BLaER1 treated with 17β-estradiol and CSF1 and Interleukin-3, amounts not matched to agents 10 nM and 100 nM (cell line): ENCODE measurements around the gene DR1.
A peak's percentile ranks its signal among the peaks of the same experiment; 100 is the strongest.

ENCODE experiments used
- H3K27ac ChIP-seq, 11 experiments: shearing (Covaris generic); formaldehyde crosslinking; 2 replicates each; pipeline ENCODE4 v1.8.1; 2022
- H3K27me3 ChIP-seq, 11 experiments: shearing (Covaris generic); formaldehyde crosslinking; 2 replicates each; pipeline ENCODE4 v1.8.1; 2022
- H3K36me3 ChIP-seq, 11 experiments: shearing (Covaris generic); formaldehyde crosslinking; 2 replicates each; pipeline ENCODE4 v1.8.1; 2022
- H3K4me1 ChIP-seq, 10 experiments: shearing (Covaris generic); formaldehyde crosslinking; 2 replicates each; pipeline ENCODE4 v1.8.1; 2022
- H3K4me2 ChIP-seq, 11 experiments: shearing (Covaris generic); formaldehyde crosslinking; 2 replicates each; pipeline ENCODE4 v1.8.1; 2022
- H3K4me3 ChIP-seq, 10 experiments: shearing (Covaris generic); formaldehyde crosslinking; 2 replicates each; pipeline ENCODE4 v1.8.1; 2022
- H3K9ac ChIP-seq, 11 experiments: shearing (Covaris generic); formaldehyde crosslinking; 2 replicates each; pipeline ENCODE4 v1.8.1; 2022
- H3K9me3 ChIP-seq, 11 experiments: shearing (Covaris generic); formaldehyde crosslinking; replicated peaks in 1 of 11; 2 replicates each; pipeline ENCODE4 v1.8.1; 2022
- H4K20me1 ChIP-seq, 11 experiments: shearing (Covaris generic); formaldehyde crosslinking; 2 replicates each; pipeline ENCODE4 v1.8.1; 2022
- Cebpa-rat ChIP-seq, 11 experiments: shearing (Covaris generic); IDR thresholded peaks; 2 replicates each; pipeline ENCODE4 v1.8.1; 2022

The DR1 gene

DNA sequence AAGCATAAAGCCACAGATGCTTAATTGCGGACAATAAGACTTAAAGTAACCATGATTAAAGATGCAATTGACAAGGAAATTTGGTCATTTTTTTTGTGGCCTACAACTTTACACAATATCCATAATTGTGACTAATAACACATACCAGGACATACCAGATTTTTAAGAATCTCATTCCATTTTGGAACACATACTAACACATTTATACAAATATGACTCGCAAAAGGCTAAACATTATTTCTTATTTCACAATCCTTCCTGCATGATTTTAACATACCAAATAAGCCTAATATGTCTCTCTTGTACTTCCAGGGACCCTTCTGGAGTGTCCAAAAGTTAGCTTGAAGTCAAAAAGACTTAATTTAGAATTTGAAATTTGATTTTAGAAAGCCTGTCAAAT is 48.8 kb downstream of the DR1 start:
- H3K4me3 ChIP-seq: no peak overlapping the region
- H3K4me2 ChIP-seq: no peak overlapping the region
- H3K27me3 ChIP-seq: no peaks in the 10 kb centered on the region
- no peak overlapping the region for H3K27ac ChIP-seq
- H3K9ac ChIP-seq: no peak overlapping the region
- no peak for TF ChIP-seq Cebpa-rat (IDR thresholded peaks at IDR 0.05)
- peaks cover 0 to 2% (median 0%) of the 10 kb centered on the region in 10 experiments; a peak in 1 of 20 replicates for H3K4me1 ChIP-seq
- H3K9me3 ChIP-seq: peaks cover 0 to 8% (median 0%) of the 10 kb centered on the region in 11 experiments; a peak in 5 of 22 replicates
- no peaks in the 10 kb centered on the region for H4K20me1 ChIP-seq
- H3K36me3 ChIP-seq: no peaks in the 10 kb centered on the region

DNA sequence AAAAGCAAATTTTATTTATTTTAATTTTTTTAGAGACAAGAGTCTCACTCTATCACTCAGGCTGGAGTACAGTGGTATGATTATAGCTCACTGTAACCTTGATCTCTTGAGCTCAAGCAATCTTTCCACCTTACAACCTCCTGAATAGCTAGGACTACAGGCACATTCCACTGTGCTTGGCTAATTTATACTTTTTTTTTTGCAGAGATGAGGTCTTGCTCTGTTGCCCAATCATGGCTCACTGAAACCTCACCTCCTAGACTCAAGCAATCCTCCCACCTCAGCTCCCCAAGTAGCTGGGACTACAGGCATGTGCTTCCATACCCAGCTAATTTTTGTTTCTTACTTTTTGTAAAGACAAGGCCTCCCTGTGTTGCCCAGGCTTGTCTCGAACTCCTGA is 49.5 kb downstream of the DR1 start:
- Histone ChIP-seq H3K9ac (no peak overlapping the region), H3K4me1 (peaks cover 0 to 8% (median 0%) of the 10 kb centered on the region in 10 experiments; a peak in 1 of 20 replicates), H4K20me1 (no peaks in the 10 kb centered on the region), H3K36me3 (no peaks in the 10 kb centered on the region), H3K27me3 (no peaks in the 10 kb centered on the region), H3K4me2 (no peak overlapping the region), H3K4me3 (no peak overlapping the region), H3K27ac (no peak overlapping the region), H3K9me3 (peaks cover 0 to 8% (median 0%) of the 10 kb centered on the region in 11 experiments; a peak in 5 of 22 replicates)
- TF ChIP-seq Cebpa-rat (IDR thresholded peaks at IDR 0.05): no peak

DNA sequence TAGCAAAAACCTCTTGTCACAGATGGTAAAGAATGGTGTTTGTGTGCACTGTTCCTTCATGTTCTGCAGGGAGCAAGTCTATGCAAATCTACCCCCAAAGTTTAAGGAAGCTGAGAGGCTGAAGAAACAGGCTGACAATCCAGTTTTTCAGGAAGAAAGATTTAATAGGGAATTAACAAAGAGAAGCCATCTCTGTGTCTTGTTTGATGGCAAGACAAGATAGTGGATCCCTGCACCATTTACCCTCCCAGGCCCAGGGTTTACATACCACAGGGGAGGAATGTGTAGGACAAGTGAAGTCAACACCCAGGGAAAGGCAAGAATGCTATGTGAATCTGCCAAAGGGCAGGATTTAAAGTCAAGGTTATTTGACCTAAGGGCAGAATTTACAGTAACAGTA is 54.1 kb downstream of the DR1 start:
- no peak overlapping the region for H3K4me3 ChIP-seq
- H3K9ac ChIP-seq: no peak overlapping the region
- H3K4me1 ChIP-seq: peaks cover 0 to 8% (median 0%) of the 10 kb centered on the region in 10 experiments; a peak in 1 of 20 replicates
- H4K20me1 ChIP-seq: no peaks in the 10 kb centered on the region
- no peaks in the 10 kb centered on the region for H3K36me3 ChIP-seq
- H3K27me3 ChIP-seq: no peaks in the 10 kb centered on the region
- peak overlapping the region in 1 of 11 experiments; percentile 4; a peak in 1 of 22 replicates for H3K4me2 ChIP-seq
- no peak for TF ChIP-seq Cebpa-rat (IDR thresholded peaks at IDR 0.05)
- H3K27ac ChIP-seq: no peak overlapping the region
- H3K9me3 ChIP-seq: peaks cover 0 to 8% (median 0%) of the 10 kb centered on the region in 11 experiments; a peak in 4 of 22 replicates

DNA sequence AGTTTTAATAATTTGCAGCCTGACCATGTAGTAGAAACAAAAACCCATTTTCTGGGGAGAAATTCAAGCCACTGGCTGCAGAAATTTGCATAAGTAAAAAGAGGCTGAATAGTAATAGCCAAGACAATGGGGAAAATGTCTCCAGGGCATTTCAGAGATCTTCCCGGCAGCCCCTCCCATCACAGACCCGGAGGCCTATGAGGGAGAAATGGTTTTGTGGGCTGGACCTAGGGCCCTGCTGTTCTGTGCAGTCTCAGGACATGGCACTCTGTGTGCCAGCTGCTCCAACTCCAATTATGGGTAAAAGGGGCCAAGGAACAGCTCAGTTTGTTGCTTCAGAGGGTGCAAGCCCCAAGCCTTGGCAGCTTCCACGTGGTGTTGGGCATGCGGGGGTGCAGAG is 62.5 kb downstream of the DR1 start:
- no peak for TF ChIP-seq Cebpa-rat (IDR thresholded peaks at IDR 0.05)
- H3K27ac ChIP-seq: no peak overlapping the region
- H3K9me3 ChIP-seq: peaks cover 27 to 31% (median 28%) of the 10 kb centered on the region in 11 experiments
- no peak overlapping the region for H3K4me3 ChIP-seq
- H3K4me1 ChIP-seq: no peaks in the 10 kb centered on the region
- no peaks in the 10 kb centered on the region for H3K27me3 ChIP-seq
- no peaks in the 10 kb centered on the region for H4K20me1 ChIP-seq
- no peak overlapping the region for H3K4me2 ChIP-seq
- H3K36me3 ChIP-seq: no peaks in the 10 kb centered on the region
- H3K9ac ChIP-seq: no peak overlapping the region

DNA sequence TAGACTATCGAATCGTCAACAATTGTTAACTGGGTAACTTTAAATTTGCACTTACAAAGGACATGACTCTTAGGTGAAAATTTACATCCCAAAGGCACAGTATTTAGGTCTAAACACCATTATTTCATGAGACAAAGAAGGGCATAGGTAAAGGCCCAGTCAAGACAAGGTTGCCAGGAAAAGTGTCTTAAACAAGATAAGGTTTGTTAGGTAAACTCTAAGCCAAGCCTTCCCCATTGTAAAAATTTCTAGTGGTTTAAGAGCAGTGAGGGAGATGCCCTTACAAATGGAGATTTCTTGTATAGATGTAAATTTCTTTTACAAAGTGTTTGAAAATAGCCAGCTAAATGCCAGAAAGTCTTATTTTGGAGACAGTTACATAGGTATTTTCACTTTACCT is 65.3 kb downstream of the DR1 start:
- Histone ChIP-seq H3K4me1 (peaks cover 7 to 15% (median 11%) of the 10 kb centered on the region in 10 experiments; a peak in 19 of 20 replicates), H3K9me3 (peaks cover 27 to 31% (median 28%) of the 10 kb centered on the region in 11 experiments), H4K20me1 (no peaks in the 10 kb centered on the region), H3K27me3 (no peaks in the 10 kb centered on the region), H3K9ac (no peak overlapping the region), H3K36me3 (no peaks in the 10 kb centered on the region), H3K4me2 (no peak overlapping the region), H3K4me3 (no peak overlapping the region), H3K27ac (no peak overlapping the region)
- no peak for TF ChIP-seq Cebpa-rat (IDR thresholded peaks at IDR 0.05)

DNA sequence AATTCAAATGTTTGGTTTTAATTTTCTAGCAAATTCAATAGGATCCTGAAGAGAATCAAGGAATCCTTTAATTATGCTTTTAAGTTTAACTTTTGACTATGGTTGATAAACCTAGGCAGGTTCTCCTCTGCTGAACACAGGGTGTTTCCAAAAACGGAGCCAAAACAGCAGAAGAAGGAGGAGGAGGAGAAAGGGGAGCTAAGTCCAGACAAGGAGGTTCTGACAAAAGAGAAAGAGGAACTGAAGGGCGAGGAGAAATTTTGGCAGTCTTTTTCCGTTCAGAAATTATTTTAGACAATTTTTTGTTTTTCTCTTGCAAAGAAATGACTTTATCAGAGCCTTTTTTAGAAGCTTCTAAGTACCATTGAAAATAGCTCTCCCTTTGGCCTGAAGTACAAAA is 69.0 kb downstream of the DR1 start:
- no peaks in the 10 kb centered on the region for H3K36me3 ChIP-seq
- H3K4me3 ChIP-seq: peak overlapping the region in 2 of 10 experiments; percentile 17 to 38; a peak in 2 of 20 replicates
- TF ChIP-seq Cebpa-rat (IDR thresholded peaks at IDR 0.05): no peak
- no peaks in the 10 kb centered on the region for H4K20me1 ChIP-seq
- H3K4me1 ChIP-seq: peaks cover 7 to 20% (median 12%) of the 10 kb centered on the region in 10 experiments; a peak in 19 of 20 replicates
- H3K27me3 ChIP-seq: no peaks in the 10 kb centered on the region
- peaks cover 1 to 10% (median 3%) of the 10 kb centered on the region in 11 experiments; a peak in 19 of 22 replicates for H3K9me3 ChIP-seq
- peak overlapping the region in 1 of 11 experiments; percentile 12; a peak in 1 of 22 replicates for H3K27ac ChIP-seq
- H3K4me2 ChIP-seq: peak overlapping the region; percentile 24 to 86 (median 57); a peak in 19 of 22 replicates
- peak overlapping the region in 2 of 11 experiments; percentile 42 to 44; a peak in 1 of 22 replicates for H3K9ac ChIP-seq

DNA sequence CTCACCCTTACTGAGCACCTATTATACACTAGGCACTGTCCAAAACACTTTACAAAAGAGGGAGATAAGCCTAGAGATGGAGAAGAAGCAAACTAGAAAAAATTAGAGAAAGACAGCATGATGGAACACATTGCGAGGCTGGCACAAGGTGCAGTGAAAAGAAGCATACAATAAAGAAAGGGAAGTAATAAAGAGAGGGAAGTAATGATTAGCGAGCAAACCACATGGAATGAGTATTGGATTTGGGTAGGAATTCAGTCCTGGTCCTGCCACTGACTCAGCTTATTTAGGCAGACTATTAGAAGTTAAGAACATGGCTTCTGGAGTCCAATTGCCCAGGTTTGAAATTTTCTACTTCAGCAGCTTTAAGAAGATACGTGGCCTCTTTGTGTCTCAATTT is 69.6 kb downstream of the DR1 start:
- peak overlapping the region in 2 of 11 experiments; percentile 42 to 44; a peak in 1 of 22 replicates for H3K9ac ChIP-seq
- no peaks in the 10 kb centered on the region for H3K36me3 ChIP-seq
- H3K27ac ChIP-seq: peak overlapping the region in 1 of 11 experiments; percentile 12; a peak in 1 of 22 replicates
- peaks cover 7 to 20% (median 12%) of the 10 kb centered on the region in 10 experiments; a peak in 19 of 20 replicates for H3K4me1 ChIP-seq
- H4K20me1 ChIP-seq: no peaks in the 10 kb centered on the region
- peak overlapping the region; percentile 24 to 86 (median 57); a peak in 21 of 22 replicates for H3K4me2 ChIP-seq
- peaks cover 0 to 9% (median 0%) of the 10 kb centered on the region in 11 experiments; a peak in 3 of 22 replicates for H3K9me3 ChIP-seq
- no peak for TF ChIP-seq Cebpa-rat (IDR thresholded peaks at IDR 0.05)
- H3K27me3 ChIP-seq: no peaks in the 10 kb centered on the region
- peak overlapping the region in 2 of 10 experiments; percentile 17 to 38; a peak in 2 of 20 replicates for H3K4me3 ChIP-seq

DNA sequence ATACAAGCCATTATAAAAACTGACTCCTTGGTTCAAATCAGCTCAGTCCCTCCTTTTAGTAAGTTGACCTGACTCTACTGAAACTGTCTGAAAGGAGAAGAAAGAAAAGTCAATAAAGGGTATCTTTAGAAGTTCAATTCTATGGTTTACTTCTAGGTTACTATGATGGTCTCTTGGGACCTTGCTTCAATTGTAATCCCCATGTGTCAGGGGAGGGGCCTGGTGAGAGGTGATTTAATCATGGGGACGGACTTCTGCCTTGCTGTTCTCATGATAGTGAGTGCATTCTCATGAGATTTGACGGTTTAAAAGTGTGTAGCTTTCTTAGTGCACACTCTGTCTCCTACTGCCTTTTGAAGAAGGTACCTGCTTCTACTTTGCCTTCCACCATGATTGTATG is 70.5 kb downstream of the DR1 start:
- Histone ChIP-seq H3K9ac (no peak overlapping the region), H3K4me3 (no peak overlapping the region)

More for the DNA sequence above, 70.5 kb downstream of the DR1 start:
- Histone ChIP-seq H3K27ac (no peak overlapping the region), H3K4me1 (peaks cover 7 to 20% (median 12%) of the 10 kb centered on the region in 10 experiments; a peak in 19 of 20 replicates), H3K36me3 (no peaks in the 10 kb centered on the region), H3K9me3 (peaks cover 0 to 9% (median 0%) of the 10 kb centered on the region in 11 experiments; a peak in 3 of 22 replicates), H3K4me2 (peak overlapping the region in 2 of 11 experiments; percentile 82 to 86; a peak in 5 of 22 replicates), H4K20me1 (no peaks in the 10 kb centered on the region), H3K27me3 (no peaks in the 10 kb centered on the region)
- no peak for TF ChIP-seq Cebpa-rat (IDR thresholded peaks at IDR 0.05)
